K562 (cell line): ENCODE measurements around the gene PLAC8L1. TPM values are rescaled to one million over a fixed set of nuclear protein-coding genes. Genes with fewer than 3 reads are reported as not detected.
A peak's percentile ranks its signal among the peaks of the same experiment; 100 is the strongest.

ENCODE experiments used
- ATAC-seq: fragments of 200-7000 bp; cut with Tn5 transposase; 3 replicates; pipeline ENCODE4 v1.9.1; 2020; ENCODE audit warnings: moderate library complexity
- BruUV-seq: library from RNA; stranded (reverse); fragments of 400-500 nt; replicated peaks from 2 replicates; lab custom pipeline; 2021; lab: Mats Ljungman, UMichigan
- CTCF ChIA-PET: fragments of 300-600 bp; formaldehyde crosslinking; extraction: SDS; loops from one replicate; lab custom pipeline; 2021; ENCODE audit warnings: low intra/inter-chr PET ratio; lab: Yijun Ruan, JAX
- POLR2A ChIA-PET: fragments of 300-600, 350-650 bp; sonication (Branson Sonifier 250); formaldehyde crosslinking; extraction: SDS; loops from one replicate; lab custom pipeline; 2021; ENCODE audit warnings: antibody characterized with exemption, inconsistent platforms; lab: Yijun Ruan, JAX
- DNase-seq, 4 experiments: peaks; one replicate each; pipeline versions ENCODE4 v3.0.0 to v3.0.0-alpha.2; 2011 to 2018; ENCODE audit warnings: low spot score in 3 of 4, mixed read lengths in 3 of 4; ENCODE audit errors: extremely low read depth in 1 of 4
- FAIRE-seq: peaks from 2 replicates; lab custom pipeline; 2011; peaks lifted over from hg19 to GRCh38; lab: Jason Lieb, UNC
- H2AFZ ChIP-seq: 2 replicates; pipeline ENCODE4 v1.6.0; 2011; ENCODE audit warnings: low read depth, low read length, control low read depth, inconsistent platforms
- H3K27ac ChIP-seq: fragments of 200-600 bp; 3 replicates; pipeline ENCODE4 v1.8.0; 2011; ENCODE audit warnings: low read depth, mild to moderate bottlenecking, control low read depth, inconsistent platforms, low read length, moderate library complexity, mixed read lengths; ENCODE audit errors: extremely low read depth
- H3K27me3 ChIP-seq, 2 experiments: fragments of 300-600 bp in 1 of 2; 2 replicates in 1 of 2; 3 replicates in 1 of 2; pipeline versions ENCODE4 v1.6.0 to v1.8.0; 2011; ENCODE audit warnings: inconsistent platforms in 2 of 2, low read length in 2 of 2, mild to moderate bottlenecking in 1 of 2, mixed read lengths in 1 of 2, moderate library complexity in 1 of 2; ENCODE audit not compliant: control insufficient read depth in 2 of 2, insufficient read depth in 2 of 2
- H3K36me3 ChIP-seq: fragments of 300-600 bp; 3 replicates; pipeline ENCODE4 v1.8.0; 2011; ENCODE audit warnings: mild to moderate bottlenecking, low read length, inconsistent platforms; ENCODE audit not compliant: control insufficient read depth, insufficient read depth
- H3K4me1 ChIP-seq, 2 experiments: fragments of 200-600 bp in 1 of 2; replicated peaks in 1 of 2; 2 replicates in 1 of 2; 3 replicates in 1 of 2; pipeline versions ENCODE4 v1.5.1 to v1.8.0; 2011; ENCODE audit warnings: inconsistent platforms in 2 of 2, low read length in 2 of 2, mild to moderate bottlenecking in 1 of 2, mixed read lengths in 1 of 2, moderate library complexity in 1 of 2; ENCODE audit not compliant: control insufficient read depth in 2 of 2, insufficient read depth in 2 of 2
- H3K4me2 ChIP-seq: 2 replicates; pipeline ENCODE4 v1.6.1; 2011; ENCODE audit warnings: low read length, control low read depth, inconsistent platforms, mixed read lengths; ENCODE audit not compliant: insufficient read depth
- H3K4me3 ChIP-seq: fragments of 200-600 bp; sonication (generic), shearing (Covaris generic); 2 replicates; pipeline ENCODE4 v1.5.1; 2016; ENCODE audit warnings: control low read depth, inconsistent platforms
- H3K79me2 ChIP-seq: fragments of 200-600 bp; 3 replicates; pipeline ENCODE4 v1.8.0; 2011; ENCODE audit warnings: low read length, inconsistent platforms; ENCODE audit not compliant: control insufficient read depth, insufficient read depth
- H3K9ac ChIP-seq, 2 experiments: 2 replicates each; pipeline versions ENCODE4 v1.6.0 to v1.6.1; 2011; ENCODE audit warnings: low read depth in 2 of 2, low read length in 2 of 2, control low read depth in 1 of 2, inconsistent platforms in 1 of 2, mild to moderate bottlenecking in 1 of 2, mixed read lengths in 1 of 2; ENCODE audit not compliant: insufficient read depth in 1 of 2
- H3K9me1 ChIP-seq: one replicate; pipeline ENCODE4 v1.6.0; 2011; ENCODE audit warnings: inconsistent platforms, mild to moderate bottlenecking, low read length, moderate library complexity; ENCODE audit not compliant: control insufficient read depth, insufficient read depth
- H3K9me3 ChIP-seq: replicated peaks from 2 replicates; pipeline ENCODE4 v1.5.1; 2011; ENCODE audit warnings: low read depth, low read length, inconsistent platforms; ENCODE audit not compliant: control insufficient read depth, insufficient read depth
- H4K20me1 ChIP-seq: replicated peaks from 2 replicates; pipeline ENCODE4 v1.6.1; 2011; ENCODE audit warnings: low read length, inconsistent platforms, mixed read lengths; ENCODE audit not compliant: control insufficient read depth, insufficient read depth
- BACH1 ChIP-seq: fragments of 200-800 bp; sonication (Bioruptor generic); IDR thresholded peaks from 2 replicates; pipeline ENCODE4 v1.6.1; 2016; ENCODE audit warnings: missing genetic modification characterization, missing compliant biosample characterization
- JUND ChIP-seq, 2 experiments: IDR thresholded peaks; 2 replicates in 1 of 2; 3 replicates in 1 of 2; pipeline ENCODE4 v1.6.1; 2011; ENCODE audit warnings: borderline replicate concordance in 2 of 2, low read depth in 2 of 2, low read length in 2 of 2, improper control_type of control experiment in 1 of 2, missing biosample characterization in 1 of 2, missing genetic modification characterization in 1 of 2, missing genetic modification reagents in 1 of 2
- KLF6 ChIP-seq: fragments of 250-450 bp; sonication (Bioruptor Pico); IDR thresholded peaks from 2 replicates; pipeline ENCODE4 v1.4.0; 2020; ENCODE audit warnings: mild to moderate bottlenecking, moderate library complexity, borderline replicate concordance
- NR2C1 ChIP-seq, 2 experiments: fragments of 450-650 bp; IDR thresholded peaks; 2 replicates each; pipeline ENCODE4 v1.6.1; 2017; ENCODE audit warnings: mild to moderate bottlenecking in 2 of 2, antibody characterized with exemption in 1 of 2, inconsistent platforms in 1 of 2, missing compliant biosample characterization in 1 of 2, missing genetic modification characterization in 1 of 2
- POLR2A ChIP-seq: fragments of 450-650 bp; conservative IDR thresholded peaks from 2 replicates; pipeline ENCODE4 v1.6.1; 2016
- POLR2H ChIP-seq: IDR thresholded peaks from 2 replicates; pipeline ENCODE4 v1.6.1; 2016; ENCODE audit warnings: missing genetic modification characterization, low read depth, mild to moderate bottlenecking, control low read depth, missing compliant biosample characterization, moderate library complexity
- RNF219 ChIP-seq: fragments of 250-450 bp; sonication (Bioruptor Pico); IDR thresholded peaks from 2 replicates; pipeline ENCODE4 v1.5.0; 2022; ENCODE audit warnings: mild to moderate bottlenecking
- SMARCB1 ChIP-seq: IDR thresholded peaks from 2 replicates; pipeline ENCODE4 v1.6.1; 2011; ENCODE audit warnings: improper control_type of control experiment, low read depth; ENCODE audit not compliant: insufficient read length
- SRF ChIP-seq, 2 experiments: fragments of 250-450, 450-650 bp in 1 of 2; sonication (Bioruptor Pico) in 1 of 2; sonication (generic) in 1 of 2; formaldehyde crosslinking; IDR thresholded peaks; 2 replicates each; pipeline versions ENCODE4 v1.5.0 to v1.5.1; 2020 to 2022; ENCODE audit warnings: mild to moderate bottlenecking in 1 of 2, missing genetic modification reagents in 1 of 2
- ZBTB33 ChIP-seq: sonication (generic); formaldehyde crosslinking; IDR thresholded peaks from 2 replicates; pipeline ENCODE4 v1.8.1; 2023; ENCODE audit warnings: mild to moderate bottlenecking, missing genetic modification reagents
- ZNF316 ChIP-seq: fragments of 450-650 bp; IDR thresholded peaks from 2 replicates; pipeline ENCODE4 v1.6.1; 2016
- WGBS: fragments of 100-300 bp; shearing (Covaris generic); methylation state at CpG from one replicate; pipeline ENCODE4 v1.1.6; 2016; ENCODE audit warnings: low coverage, mixed read lengths; ENCODE audit not compliant: insufficient coverage; ENCODE audit errors: missing lambda C conversion rate; 5-methylcytosine and 5-hydroxymethylcytosine counted together
- in situ Hi-C: fragments of 300-500 bp; cut with MboI; formaldehyde crosslinking; loops from 4 replicates; pipeline ENCODE4 v1.15.0; 2018; ENCODE audit warnings: inconsistent platforms, mixed read lengths
- intact Hi-C: fragments of 100-400 bp; cut with micrococcal nuclease; formaldehyde crosslinking; loops from 2 replicates; pipeline ENCODE4 v1.14.2; 2022
- polyA plus RNA-seq, 8 experiments: library from polyadenylated mRNA; depleted of rRNA in 4 of 8; stranded (reverse) in 5 of 8; unstranded in 3 of 8; fragments of >200 nt; fragmentation: Nextera tagmentation in 2 of 8; fragmentation: Illumina TruSeq in 1 of 8; extraction: Ambion mirVana in 2 of 8; extraction: Trizol in 1 of 8; gene quantifications; 2 replicates each; pipeline versions ENCODE4 v1.2.1 to v1.2.3, GENCODE V29; 2011 to 2014; ENCODE audit warnings: inconsistent platforms in 1 of 8, missing spikeins in 1 of 8
- total RNA-seq, 7 experiments: library from RNA; depleted of rRNA in 6 of 7; stranded (reverse); fragments of >200 nt in 6 of 7; fragmentation: Illumina TruSeq in 2 of 7; extraction: Trizol in 2 of 7; gene quantifications; 2 replicates each; pipeline versions ENCODE4 v1.2.1 to v1.2.3, GENCODE V29; 2011 to 2021; ENCODE audit warnings: low replicate concordance in 1 of 7
- TF ChIP-seq, protein P1 (sequence below): fragments of 250-450 bp; sonication (Bioruptor Pico); IDR thresholded peaks from 2 replicates; pipeline ENCODE4 v1.4.0; 2020
- TF ChIP-seq, protein P2 (sequence below): sonication (generic); formaldehyde crosslinking; IDR thresholded peaks from 2 replicates; pipeline ENCODE4 v1.8.1; 2023; ENCODE audit warnings: mild to moderate bottlenecking, missing genetic modification reagents, moderate library complexity

The PLAC8L1 gene
- total and polyA plus RNA-seq, 9 of the 15 experiments (the other 6 are each of a cell fraction or from before 2014, with no cell fraction given): 0.10 to 0.43 (median 0.26) TPM; not detected in 3

GRCh38 chr5:146043722-146044121, 61.7 kb downstream of the PLAC8L1 start:
- Histone ChIP-seq H3K4me2 (no peak overlapping the region), H3K9me3 (no peaks in the 10 kb centered on the region; the same call in 1 of the 2 replicates), H3K36me3 (no peaks in the 10 kb centered on the region), H3K27ac (no peak overlapping the region), H3K4me3 (no peak overlapping the region), H3K9ac (no peak overlapping the region), H2AFZ (no peak overlapping the region), H4K20me1 (no peaks in the 10 kb centered on the region), H3K9me1 (no peaks in the 10 kb centered on the region), H3K79me2 (no peaks in the 10 kb centered on the region), H3K27me3 (no peaks in the 10 kb centered on the region), H3K4me1 (peaks cover 6 to 33% of the 10 kb centered on the region in 2 experiments; a peak in 3 of 5 replicates)
- ATAC-seq (no peak), DNase-seq (no peak), FAIRE-seq (no peak)
- intact Hi-C loops: no loop called here
- TF ChIP-seq, protein P1, sequence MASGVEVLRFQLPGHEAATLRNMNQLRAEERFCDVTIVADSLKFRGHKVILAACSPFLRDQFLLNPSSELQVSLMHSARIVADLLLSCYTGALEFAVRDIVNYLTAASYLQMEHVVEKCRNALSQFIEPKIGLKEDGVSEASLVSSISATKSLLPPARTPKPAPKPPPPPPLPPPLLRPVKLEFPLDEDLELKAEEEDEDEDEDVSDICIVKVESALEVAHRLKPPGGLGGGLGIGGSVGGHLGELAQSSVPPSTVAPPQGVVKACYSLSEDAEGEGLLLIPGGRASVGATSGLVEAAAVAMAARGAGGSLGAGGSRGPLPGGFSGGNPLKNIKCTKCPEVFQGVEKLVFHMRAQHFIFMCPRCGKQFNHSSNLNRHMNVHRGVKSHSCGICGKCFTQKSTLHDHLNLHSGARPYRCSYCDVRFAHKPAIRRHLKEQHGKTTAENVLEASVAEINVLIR (CRISPR knock-in tag): no peak
- TF ChIP-seq SRF (CRISPR knock-in tag; IDR thresholded peaks at IDR 0.05): peak in 1 of 2 experiments; percentile 90; a peak in 2 of 4 replicates
- TF ChIP-seq POLR2A: no peak
- no peak for TF ChIP-seq POLR2H (tag)
- peak; percentile 23; the same call in 1 of the 2 replicates for TF ChIP-seq ZNF316
- TF ChIP-seq JUND (IDR thresholded peaks at IDR 0.05; ENCODE audit: borderline replicate concordance, low read depth, low read length): no peak
- no peak for TF ChIP-seq JUND (tag; IDR thresholded peaks at IDR 0.05; ENCODE audit: borderline replicate concordance, low read depth, low read length)
- TF ChIP-seq ZBTB33 (CRISPR knock-in tag): peak; percentile 30; the same call in 1 of the 2 replicates
- no peak for TF ChIP-seq RNF219 (CRISPR knock-in tag)
- TF ChIP-seq, protein P2, sequence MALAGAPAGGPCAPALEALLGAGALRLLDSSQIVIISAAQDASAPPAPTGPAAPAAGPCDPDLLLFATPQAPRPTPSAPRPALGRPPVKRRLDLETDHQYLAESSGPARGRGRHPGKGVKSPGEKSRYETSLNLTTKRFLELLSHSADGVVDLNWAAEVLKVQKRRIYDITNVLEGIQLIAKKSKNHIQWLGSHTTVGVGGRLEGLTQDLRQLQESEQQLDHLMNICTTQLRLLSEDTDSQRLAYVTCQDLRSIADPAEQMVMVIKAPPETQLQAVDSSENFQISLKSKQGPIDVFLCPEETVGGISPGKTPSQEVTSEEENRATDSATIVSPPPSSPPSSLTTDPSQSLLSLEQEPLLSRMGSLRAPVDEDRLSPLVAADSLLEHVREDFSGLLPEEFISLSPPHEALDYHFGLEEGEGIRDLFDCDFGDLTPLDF (CRISPR knock-in tag): no peak
- TF ChIP-seq KLF6 (CRISPR knock-in tag): no peak
- TF ChIP-seq BACH1 (tag): no peak
- no peak for TF ChIP-seq SMARCB1
- TF ChIP-seq NR2C1 (IDR thresholded peaks at IDR 0.05): no peak
- no peak for TF ChIP-seq NR2C1 (tag; IDR thresholded peaks at IDR 0.05)
- no TSS peak for BruUV-seq
- ChIA-PET CTCF (no interaction called here), POLR2A (interaction anchor here (0.7 to 0.8 kb wide), 2 partner anchors 8 to 624 kb away, joined by 4 read pairs; no protein-coding TSS in a partner anchor)
- 75% methylated on average over 4 of the region's 4 CpGs for WGBS
- in situ Hi-C loops: no loop called here
